Activated CD8-positive, alpha-beta memory T cell treated with anti-CD3 and anti-CD28 coated beads, Interleukin-2, amount 50 U/mL, for 24 hours (primary cell): Measurements from ENCODE around the gene KIF26B.

Experiments used
- DNase-seq: peaks from one replicate; pipeline ENCODE4 v3.0.0-alpha.2; 2020; ENCODE audit errors: extremely low read depth

The KIF26B gene

GRCh38 chr1:245679821-245680780 is 525.3 kb downstream of the KIF26B start:
- no peak for DNase-seq

- DNase-seq = no peak
These were observed 528.1 kb downstream of the KIF26B start for GRCh38 chr1:245682638-245683628.

GRCh38 chr1:245683676-245684075 is 528.9 kb downstream of the KIF26B start:
- no peak for DNase-seq

- no peak for DNase-seq
These were observed 529.4 kb downstream of the KIF26B start for GRCh38 chr1:245684166-245684565.

GRCh38 chr1:245684571-245684970 is 529.8 kb downstream of the KIF26B start:
- no peak for DNase-seq

- DNase-seq = no peak
These were observed 530.5 kb downstream of the KIF26B start for GRCh38 chr1:245685111-245685810.

- no peak for DNase-seq
These were observed 531.2 kb downstream of the KIF26B start for GRCh38 chr1:245686006-245686405.

- no peak for DNase-seq
These were observed 531.8 kb downstream of the KIF26B start for GRCh38 chr1:245686446-245687030.

GRCh38 chr1:245687152-245687635 is 532.4 kb downstream of the KIF26B start:
- DNase-seq = no peak

GRCh38 chr1:245687636-245688535 is 533.1 kb downstream of the KIF26B start:
- DNase-seq = no peak

GRCh38 chr1:245688536-245689453 is 534.0 kb downstream of the KIF26B start:
- no peak for DNase-seq

GRCh38 chr1:245690156-245690690 is 535.4 kb downstream of the KIF26B start:
- no peak for DNase-seq

GRCh38 chr1:245690946-245691541 is 536.3 kb downstream of the KIF26B start:
- no peak for DNase-seq

GRCh38 chr1:245691897-245692296 is 537.1 kb downstream of the KIF26B start:
- DNase-seq = no peak

- DNase-seq = no peak
These were observed 537.5 kb downstream of the KIF26B start for GRCh38 chr1:245692318-245692717.

GRCh38 chr1:245693116-245693793 is 538.5 kb downstream of the KIF26B start:
- no peak for DNase-seq

GRCh38 chr1:245693941-245694752 is 539.4 kb downstream of the KIF26B start:
- DNase-seq = no peak
